ENCODE measurements around the gene USP49.

GRCh38 chr6:41921712-41921998 lies 26.5 kb upstream of the USP49 start:
- TF ChIP-seq CTCF (IDR thresholded peaks at IDR 0.05) (no peak), POLR2A (IDR thresholded peaks at IDR 0.05) (no peak)

Data from right lobe of liver (tissue), 4 donors.